IPS-20b (cell line): ENCODE measurements around the gene RRP1B.
"Not testable (repeated sequence)": the region's sequence is repeated elsewhere in the genome, so short reads cannot be mapped to it uniquely, and the experiment has no call there.

ENCODE experiments used
- H3K27ac ChIP-seq: one replicate; pipeline ENCODE4 v1.5.1; 2013; ENCODE audit warnings: low read length
- H3K27me3 ChIP-seq: 2 replicates; pipeline ENCODE4 v1.6.1; 2013; ENCODE audit warnings: mild to moderate bottlenecking, low read length, inconsistent platforms; ENCODE audit not compliant: insufficient read depth
- H3K36me3 ChIP-seq: 2 replicates; pipeline ENCODE4 v1.6.1; 2013; ENCODE audit warnings: low read depth, mild to moderate bottlenecking, inconsistent platforms, low read length, moderate library complexity; ENCODE audit not compliant: insufficient read depth
- H3K4me1 ChIP-seq: 2 replicates; pipeline ENCODE4 v1.6.1; 2013; ENCODE audit warnings: mild to moderate bottlenecking, control low read depth, inconsistent platforms, low read length, moderate library complexity; ENCODE audit not compliant: insufficient read depth
- H3K4me3 ChIP-seq: 2 replicates; pipeline ENCODE4 v1.5.1; 2013; ENCODE audit warnings: mild to moderate bottlenecking, low read length, inconsistent platforms
- H3K9ac ChIP-seq: 2 replicates; pipeline ENCODE4 v1.6.1; 2013; ENCODE audit warnings: low read depth, mild to moderate bottlenecking, inconsistent platforms, low read length, moderate library complexity
- H3K9me3 ChIP-seq: 2 replicates; pipeline ENCODE4 v1.6.1; 2013; ENCODE audit warnings: mild to moderate bottlenecking, low read depth, low read length, inconsistent platforms; ENCODE audit not compliant: insufficient read depth

Gene RRP1B

DNA sequence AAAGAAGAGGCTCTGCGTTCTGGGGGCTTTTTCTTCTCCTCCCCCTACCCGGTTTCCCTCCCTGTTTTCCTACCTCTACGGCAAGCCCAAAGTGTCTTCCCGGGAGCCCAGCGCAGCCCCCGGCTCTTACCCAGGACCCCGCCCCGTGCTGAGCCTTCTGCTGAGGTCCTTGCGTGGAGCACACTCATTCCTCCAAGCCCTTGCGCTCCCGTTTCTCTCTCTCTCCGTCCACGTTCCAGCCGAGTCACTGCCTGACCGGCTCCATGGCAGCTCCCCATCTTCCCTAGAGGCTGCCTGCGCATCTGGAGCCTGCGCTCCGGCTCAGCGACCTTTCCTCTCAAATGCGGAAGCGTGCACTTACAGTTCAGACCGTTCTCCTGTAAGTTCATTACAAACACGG lies 34.6 kb downstream of the RRP1B start:
- no peak overlapping the region for H3K27ac ChIP-seq

DNA sequence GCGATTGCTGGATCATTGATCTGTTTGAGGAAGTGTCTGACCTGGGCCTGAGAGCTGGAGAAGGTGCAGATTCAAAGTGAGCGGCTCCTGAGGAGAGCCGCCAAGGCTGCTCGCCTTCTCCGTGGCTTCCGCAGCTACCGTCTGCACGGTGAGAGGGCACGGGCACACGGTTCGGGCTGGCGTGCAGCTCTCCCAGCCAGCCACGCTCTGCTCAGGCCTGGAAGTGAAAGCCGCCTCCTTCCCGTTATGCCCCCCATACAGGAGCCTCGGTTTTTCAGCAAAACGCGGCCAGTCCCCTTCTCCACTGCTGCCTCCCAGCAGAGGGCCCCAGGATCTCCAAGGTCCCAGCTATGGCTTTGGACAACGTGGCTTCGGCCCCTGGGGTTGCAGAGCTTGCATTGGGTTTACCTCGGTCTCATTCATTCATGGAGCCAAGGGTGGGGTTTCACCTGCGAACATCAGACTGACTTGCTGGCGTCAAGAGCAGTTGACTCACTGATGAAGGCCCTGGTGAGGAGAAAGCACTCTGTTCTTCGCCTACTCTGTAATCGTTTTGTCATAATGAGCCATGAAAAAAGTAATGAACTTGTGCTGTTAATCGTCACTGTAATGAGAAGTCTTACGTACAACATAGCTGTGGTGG lies 35.2 kb downstream of the RRP1B start:
- H3K9me3 ChIP-seq = no peaks in the 10 kb centered on the region
- no peak overlapping the region for H3K4me3 ChIP-seq
- no peak overlapping the region for H3K27ac ChIP-seq
- no peaks in the 10 kb centered on the region for H3K4me1 ChIP-seq
- no peak overlapping the region for H3K9ac ChIP-seq
- H3K36me3 ChIP-seq = peaks cover 67% of the 10 kb centered on the region
- H3K27me3 ChIP-seq = no peaks in the 10 kb centered on the region

More for the DNA sequence above, 34.6 kb downstream of the RRP1B start:
- Histone ChIP-seq H3K36me3 (peaks cover 73% of the 10 kb centered on the region), H3K27me3 (no peaks in the 10 kb centered on the region), H3K4me3 (no peak overlapping the region), H3K9ac (no peak overlapping the region), H3K4me1 (no peaks in the 10 kb centered on the region), H3K9me3 (no peaks in the 10 kb centered on the region)

DNA sequence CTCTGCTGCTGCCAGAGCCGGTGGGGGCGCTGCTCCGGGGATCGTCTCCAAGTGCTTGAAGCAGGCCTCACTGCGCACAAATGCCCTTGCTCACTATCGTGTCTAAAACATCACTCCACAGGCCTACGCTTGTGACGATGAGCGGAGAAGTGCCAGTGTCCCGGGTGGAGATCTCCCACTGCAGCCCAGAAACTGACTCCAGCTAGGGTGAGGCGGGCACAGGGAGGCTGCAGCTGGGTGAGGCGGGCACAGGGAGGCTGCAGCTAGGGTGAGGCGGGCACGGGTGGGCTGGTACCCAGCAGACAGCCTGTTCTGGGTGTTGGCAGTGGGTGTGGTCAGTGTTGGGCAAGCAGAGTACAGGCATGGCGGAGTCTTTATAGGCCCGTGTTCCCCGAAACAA lies 36.9 kb downstream of the RRP1B start:
- Histone ChIP-seq H3K9ac (no peak overlapping the region), H3K27ac (no peak overlapping the region), H3K4me1 (no peaks in the 10 kb centered on the region), H3K9me3 (no peaks in the 10 kb centered on the region), H3K4me3 (no peak overlapping the region), H3K36me3 (peaks cover 51% of the 10 kb centered on the region), H3K27me3 (no peaks in the 10 kb centered on the region)

DNA sequence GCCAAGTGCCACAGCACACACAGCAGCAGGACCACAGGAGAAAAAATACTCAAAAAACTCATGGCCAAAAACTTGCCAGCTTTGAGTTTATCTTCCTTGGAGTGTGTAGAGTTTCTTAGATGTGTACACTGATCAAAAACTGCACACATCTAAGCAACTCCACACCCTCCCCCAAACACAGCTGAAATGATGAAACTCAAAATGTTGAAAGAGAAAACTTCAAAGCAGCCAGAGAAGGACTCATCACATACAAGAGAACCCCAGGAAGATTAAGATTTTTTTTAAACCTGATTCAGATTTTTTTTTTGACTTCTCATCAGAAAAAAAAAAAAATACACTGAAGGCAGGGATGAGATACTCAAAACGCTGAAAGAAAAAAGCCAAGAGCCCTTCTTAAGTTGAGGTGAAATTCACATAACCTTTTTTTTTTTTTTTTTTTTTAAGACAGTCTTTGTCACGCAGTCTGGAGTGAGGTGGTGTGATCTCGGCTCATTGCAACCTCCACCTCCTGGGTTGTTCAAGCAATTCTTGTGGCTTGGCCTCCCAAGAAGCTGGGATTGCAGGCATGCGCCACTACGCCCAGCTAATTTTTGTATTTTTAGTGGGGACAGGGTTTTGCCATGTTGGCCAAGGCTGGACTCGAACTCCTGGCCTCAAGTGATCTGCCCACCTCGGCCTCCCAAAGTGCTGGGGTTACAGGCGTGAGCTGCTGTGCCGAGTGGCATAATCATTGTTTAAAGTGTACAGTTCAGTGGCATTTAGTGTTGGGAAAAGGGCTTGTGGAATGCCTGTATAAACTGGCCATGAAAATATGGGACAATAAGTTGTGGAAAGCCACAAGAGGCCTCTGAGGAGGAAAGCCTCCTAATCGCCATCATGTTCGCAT lies 38.6 kb downstream of the RRP1B start:
- Histone ChIP-seq H3K9ac (no peak overlapping the region), H3K27ac (no peak overlapping the region)

DNA sequence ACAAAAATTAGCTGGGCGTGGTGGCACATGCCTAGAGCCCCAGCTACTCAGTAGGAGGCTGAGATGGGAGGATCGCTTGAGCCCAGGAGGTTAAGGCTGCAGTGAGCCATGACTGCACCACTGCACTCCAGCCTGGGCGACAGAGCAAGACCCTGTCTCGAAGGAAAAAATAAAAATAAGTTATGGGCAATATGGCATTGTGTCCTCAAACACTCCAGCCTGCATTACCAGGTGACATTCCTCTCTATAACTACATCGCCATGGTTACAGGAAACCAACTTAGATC lies 40.1 kb downstream of the RRP1B start:
- H3K27me3 ChIP-seq, H3K9me3 ChIP-seq, H3K4me3 ChIP-seq, H3K9ac ChIP-seq, H3K4me1 ChIP-seq, H3K27ac ChIP-seq: not testable (repeated sequence)
- H3K36me3 ChIP-seq = peaks cover 18% of the 10 kb centered on the region

More for the DNA sequence above, 38.6 kb downstream of the RRP1B start:
- Histone ChIP-seq H3K36me3 (peaks cover 33% of the 10 kb centered on the region), H3K4me1 (peaks cover 3% of the 10 kb centered on the region; the same call in 1 of the 2 replicates), H3K4me3 (no peak overlapping the region), H3K9me3 (no peaks in the 10 kb centered on the region), H3K27me3 (no peaks in the 10 kb centered on the region)

DNA sequence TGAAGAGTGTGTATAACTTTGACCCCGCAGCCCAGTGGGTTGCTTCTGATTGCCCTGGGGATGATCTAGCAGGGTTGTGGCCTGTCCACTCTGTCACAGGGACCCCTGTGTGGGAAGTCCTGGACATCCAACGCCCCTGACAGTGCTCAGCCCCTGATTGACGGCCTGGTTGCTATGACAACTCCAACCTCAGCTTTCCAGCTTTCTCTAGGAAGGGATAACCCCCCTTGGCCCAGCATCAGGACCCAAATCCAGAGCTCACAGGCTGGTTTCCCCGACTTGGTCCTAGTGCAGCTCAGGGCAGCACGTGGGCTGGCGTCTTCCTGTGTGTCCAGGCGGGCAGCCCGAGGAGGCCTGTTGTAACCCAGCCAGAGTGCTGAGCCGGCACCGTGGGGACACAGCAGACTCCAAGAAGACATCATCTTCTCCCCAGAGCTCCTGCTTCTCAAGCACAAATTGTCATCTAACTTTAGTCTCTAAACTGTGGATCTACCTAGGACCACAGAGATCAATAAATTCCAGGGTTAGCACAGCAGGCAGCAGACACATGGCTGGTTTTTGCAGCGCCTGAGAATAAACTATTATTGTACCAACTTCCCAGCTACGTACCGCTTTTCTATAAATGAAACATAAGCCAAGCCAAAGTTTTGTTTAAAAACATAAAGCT lies 40.7 kb downstream of the RRP1B start:
- Histone ChIP-seq H3K27ac (no peak overlapping the region), H3K4me3 (no peak overlapping the region), H3K4me1 (peaks cover 5% of the 10 kb centered on the region; the same call in 1 of the 2 replicates), H3K9me3 (no peaks in the 10 kb centered on the region), H3K9ac (no peak overlapping the region), H3K27me3 (no peaks in the 10 kb centered on the region), H3K36me3 (peaks cover 12% of the 10 kb centered on the region)

DNA sequence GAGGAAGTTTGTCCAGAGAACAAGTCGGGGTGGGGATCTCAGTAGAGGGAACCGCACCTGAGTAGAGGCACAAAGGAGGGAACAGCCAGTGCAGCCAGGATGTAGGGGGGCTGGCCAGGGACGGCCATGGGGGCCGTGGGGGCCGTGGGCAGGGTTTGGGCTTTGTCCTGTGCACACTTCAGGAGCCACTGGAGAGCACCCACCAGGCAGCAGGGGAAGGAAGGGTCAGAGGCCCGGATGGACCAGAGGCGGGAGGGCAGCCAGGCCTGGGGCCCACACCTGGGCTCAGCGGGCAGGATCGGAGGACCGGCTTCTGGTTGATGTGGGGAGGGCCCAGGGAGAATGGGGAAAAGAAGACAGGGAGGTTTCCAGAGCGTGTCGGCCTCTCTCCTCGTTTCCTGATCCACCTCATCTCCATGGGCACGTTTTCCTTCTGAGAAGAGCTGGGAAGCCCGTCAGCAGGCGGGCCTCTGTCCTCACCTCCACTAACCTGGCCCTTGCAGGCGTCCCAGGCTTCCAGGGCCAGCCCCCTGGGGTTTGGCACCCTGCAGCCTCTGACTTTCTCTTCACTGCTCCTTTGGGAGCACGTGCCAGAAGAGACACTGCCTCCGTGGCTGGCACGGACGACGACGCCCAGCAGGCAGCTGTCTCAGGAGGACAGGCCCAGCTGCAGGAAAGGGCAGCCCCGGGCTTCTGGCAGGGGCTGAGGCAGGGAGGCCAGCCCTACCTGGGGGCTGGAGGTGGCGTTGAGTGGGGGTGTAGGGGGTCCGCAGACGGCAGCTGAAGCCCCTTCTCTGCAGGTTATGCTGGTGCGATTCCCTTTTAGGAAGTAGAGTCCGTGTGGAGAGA lies 42.8 kb downstream of the RRP1B start:
- Histone ChIP-seq H3K4me1 (peaks cover 5% of the 10 kb centered on the region; the same call in 1 of the 2 replicates), H3K36me3 (no peaks in the 10 kb centered on the region), H3K9me3 (no peaks in the 10 kb centered on the region), H3K27ac (no peak overlapping the region), H3K9ac (no peak overlapping the region; the same call in 1 of the 2 replicates), H3K4me3 (no peak overlapping the region), H3K27me3 (no peaks in the 10 kb centered on the region)

DNA sequence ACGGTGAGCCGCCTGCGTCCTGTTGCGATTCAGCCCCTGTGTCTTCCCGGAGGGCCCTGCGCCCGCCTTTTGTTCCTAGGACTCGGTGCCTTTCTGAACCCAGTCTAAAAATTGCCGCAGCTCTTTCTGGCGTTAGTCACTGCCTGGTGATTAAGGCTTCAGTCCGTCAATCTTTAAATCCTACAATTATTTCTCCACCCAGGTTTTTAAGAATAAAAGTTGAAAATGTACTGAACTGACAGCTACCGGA lies 43.4 kb downstream of the RRP1B start:
- Histone ChIP-seq H3K36me3 (no peaks in the 10 kb centered on the region), H3K4me3 (no peak overlapping the region; the same call in 1 of the 2 replicates), H3K27me3 (no peaks in the 10 kb centered on the region), H3K9ac (no peak overlapping the region; the same call in 1 of the 2 replicates), H3K4me1 (peaks cover 5% of the 10 kb centered on the region; the same call in 1 of the 2 replicates), H3K9me3 (no peaks in the 10 kb centered on the region), H3K27ac (no peak overlapping the region)

DNA sequence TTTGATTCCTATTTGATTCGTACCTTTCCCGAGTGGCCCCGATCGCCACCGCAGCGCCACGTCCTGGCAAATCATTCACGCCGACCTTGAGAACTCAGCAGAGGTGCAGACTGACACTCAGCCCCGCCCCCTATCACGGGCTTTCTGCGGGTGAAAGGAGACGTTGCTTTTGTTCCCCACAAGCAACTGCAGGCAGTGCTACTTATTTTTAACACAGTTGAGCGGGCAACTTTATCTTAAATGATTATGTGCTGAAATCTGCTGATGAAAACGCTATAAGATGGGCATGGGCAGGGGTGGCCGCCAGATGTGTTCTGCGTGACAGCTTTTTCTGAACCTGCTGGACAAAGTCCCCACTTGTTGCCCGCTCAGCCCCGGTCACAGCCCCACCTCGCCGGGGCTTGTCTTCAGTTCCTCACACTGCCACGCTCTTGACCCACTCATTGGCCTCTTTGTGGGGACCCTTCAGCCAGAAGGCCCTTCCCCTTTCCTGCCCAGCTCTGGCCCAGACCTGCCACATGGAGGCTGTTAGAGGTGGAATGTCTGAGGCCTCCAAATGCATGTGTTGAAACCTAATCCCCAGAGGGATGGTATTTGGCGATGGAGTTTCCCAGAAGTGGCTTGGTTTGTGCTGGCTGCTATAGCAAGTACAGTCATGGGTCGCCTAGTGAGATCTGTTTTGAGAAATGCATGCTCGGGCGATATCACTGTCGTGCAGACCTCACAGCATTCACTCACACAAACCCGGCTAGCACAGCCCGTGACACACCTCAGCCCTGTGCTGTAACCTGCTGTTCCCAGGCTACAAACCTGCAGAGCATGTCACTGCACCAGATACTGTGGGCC lies 43.9 kb downstream of the RRP1B start:
- H3K9ac ChIP-seq = no peak overlapping the region
- no peaks in the 10 kb centered on the region for H3K9me3 ChIP-seq
- H3K27me3 ChIP-seq = no peaks in the 10 kb centered on the region
- H3K4me3 ChIP-seq = no peak overlapping the region; the same call in 1 of the 2 replicates
- H3K27ac ChIP-seq = no peak overlapping the region
- H3K36me3 ChIP-seq = no peaks in the 10 kb centered on the region
- H3K4me1 ChIP-seq = peaks cover 5% of the 10 kb centered on the region; the same call in 1 of the 2 replicates

DNA sequence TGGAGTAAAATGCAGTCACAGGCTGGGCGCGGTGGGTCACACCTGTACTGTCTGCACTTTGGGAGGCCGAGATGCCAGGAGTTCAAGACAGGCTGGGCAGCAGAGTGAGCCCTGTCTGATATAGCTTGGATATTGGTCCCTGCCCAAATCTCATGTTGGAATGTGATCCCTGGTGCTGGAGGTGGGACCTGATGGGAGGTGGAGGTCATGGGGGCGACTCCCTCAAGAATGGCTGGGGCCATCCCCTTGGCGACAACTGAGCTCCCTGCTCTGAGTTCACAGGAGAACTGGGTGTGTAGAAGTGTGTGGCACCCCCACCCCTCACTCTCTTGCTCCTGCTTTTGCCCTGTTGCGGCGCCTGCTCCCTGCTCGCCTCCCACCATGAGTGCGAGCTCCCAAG lies 48.1 kb downstream of the RRP1B start:
- H3K27ac ChIP-seq = no peak overlapping the region
- H3K4me1 ChIP-seq = peaks cover 18% of the 10 kb centered on the region
- no peak overlapping the region for H3K9ac ChIP-seq
- no peaks in the 10 kb centered on the region for H3K9me3 ChIP-seq
- H3K4me3 ChIP-seq = no peak overlapping the region
- no peaks in the 10 kb centered on the region for H3K36me3 ChIP-seq
- no peaks in the 10 kb centered on the region for H3K27me3 ChIP-seq
